Stimulated activated CD4-positive, alpha-beta T cell treated with anti-CD3 and anti-CD28 coated beads, Interleukin-4, amount 100 ng/mL, for 4 hours (primary cell): Measurements from ENCODE around the gene GTF2H2C_2.
"Not testable (repeated sequence)": the region's sequence is repeated elsewhere in the genome, so short reads cannot be mapped to it uniquely, and the experiment has no call there.

Experiments
- DNase-seq, 2 experiments: peaks; one replicate each; pipeline ENCODE4 v3.0.0-alpha.2; 2020

Gene GTF2H2C_2

DNA sequence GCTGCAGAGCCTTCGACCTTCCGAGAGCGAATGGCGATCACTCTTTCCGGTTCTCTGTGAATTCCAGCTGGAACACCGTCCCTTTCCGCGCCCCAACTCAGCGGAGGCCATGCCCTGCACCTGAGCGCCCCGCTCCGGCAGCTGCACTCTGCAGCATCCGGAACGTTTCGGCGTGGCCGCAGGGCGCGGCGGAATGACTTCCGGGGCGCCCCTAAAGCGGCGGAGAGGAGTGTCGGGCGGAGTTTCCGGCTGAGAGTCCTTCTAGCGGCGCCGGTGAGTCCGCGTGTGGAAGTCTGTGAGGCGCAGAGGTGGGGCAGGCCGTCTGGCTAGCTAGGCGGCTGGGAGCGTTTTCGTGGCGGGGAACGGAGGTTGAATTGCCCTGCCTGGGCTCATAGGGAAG, at the start of gene GTF2H2C_2:
Gene GTF2H2C_2 (plus strand): TSS at position 252 of the 400 bp plus-strand sequence.
- not testable (repeated sequence) for DNase-seq

DNA sequence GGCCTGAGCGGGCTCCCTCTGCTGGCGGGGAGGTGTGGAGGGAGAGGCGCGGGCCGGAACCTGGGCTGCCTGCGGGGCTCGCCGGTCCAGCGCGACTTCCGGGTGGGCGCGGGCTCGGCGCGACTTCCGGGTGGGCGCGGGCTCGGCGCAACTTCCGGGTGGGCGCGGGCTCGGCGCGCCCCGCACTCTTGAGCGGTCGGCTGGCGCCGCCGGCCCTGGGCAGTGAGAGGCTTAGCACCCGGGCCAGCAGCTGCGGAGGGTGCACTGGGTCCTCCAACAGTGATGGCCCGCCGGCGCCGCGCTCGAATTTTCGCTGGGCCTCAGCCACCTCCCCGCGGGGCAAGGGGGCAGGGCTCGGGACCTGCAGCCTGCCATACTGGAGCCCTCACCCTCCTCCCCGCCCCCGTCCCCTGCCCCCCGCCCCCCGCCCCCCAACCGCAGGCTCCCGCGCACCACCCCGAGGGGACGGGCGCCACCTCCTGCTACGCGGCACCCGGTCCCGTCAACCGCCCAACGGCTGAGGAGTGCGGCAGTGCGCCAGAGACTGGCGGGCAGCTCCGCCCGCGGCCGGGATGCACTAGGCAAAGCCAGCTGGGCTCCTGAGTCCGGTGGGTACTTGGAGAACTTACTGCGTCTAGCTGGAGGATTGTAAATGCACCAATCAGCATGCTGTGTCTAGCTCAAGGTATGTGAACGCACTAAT, 14.0 kb upstream of the GTF2H2C_2 start:
- peak in 1 of 2 experiments; percentile 62 for DNase-seq

DNA sequence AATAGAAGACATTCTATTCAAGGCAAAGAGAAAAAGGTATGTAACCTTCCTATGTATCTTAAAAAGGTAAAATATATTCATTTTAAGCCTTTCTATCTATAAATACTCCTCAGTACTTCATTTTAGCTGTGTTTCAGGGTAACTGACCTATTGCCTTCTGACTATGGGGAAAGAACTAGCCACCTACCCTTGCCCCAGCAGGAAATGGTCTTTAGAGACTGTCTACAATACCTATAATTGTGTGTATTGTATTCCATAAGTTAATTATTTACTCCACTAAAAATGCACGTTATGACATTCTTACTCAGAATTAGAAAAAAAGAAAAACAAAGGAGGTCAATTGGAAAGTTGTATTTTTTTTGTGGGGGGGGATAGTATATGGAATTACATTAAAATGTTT, 6.2 kb downstream of the GTF2H2C_2 start:
- not testable (repeated sequence) for DNase-seq

DNA sequence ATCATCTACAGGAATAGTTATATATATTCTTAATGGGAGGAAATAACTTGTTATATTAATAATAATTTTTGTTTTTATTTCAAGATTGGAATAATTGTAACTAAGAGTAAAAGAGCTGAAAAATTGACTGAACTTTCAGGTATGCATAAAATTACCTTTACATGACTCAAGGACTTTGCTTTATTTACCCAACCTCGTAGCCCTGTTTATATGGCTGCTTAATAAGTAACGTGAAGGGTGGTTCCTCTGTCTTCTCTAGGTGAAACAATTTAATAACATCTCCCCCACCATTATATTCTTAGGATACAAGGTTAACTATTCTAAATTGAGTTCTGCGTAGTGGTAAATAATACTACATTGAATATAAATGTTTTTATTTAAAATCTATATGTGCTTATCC, 8.0 kb downstream of the GTF2H2C_2 start:
- not testable (repeated sequence) for DNase-seq

DNA sequence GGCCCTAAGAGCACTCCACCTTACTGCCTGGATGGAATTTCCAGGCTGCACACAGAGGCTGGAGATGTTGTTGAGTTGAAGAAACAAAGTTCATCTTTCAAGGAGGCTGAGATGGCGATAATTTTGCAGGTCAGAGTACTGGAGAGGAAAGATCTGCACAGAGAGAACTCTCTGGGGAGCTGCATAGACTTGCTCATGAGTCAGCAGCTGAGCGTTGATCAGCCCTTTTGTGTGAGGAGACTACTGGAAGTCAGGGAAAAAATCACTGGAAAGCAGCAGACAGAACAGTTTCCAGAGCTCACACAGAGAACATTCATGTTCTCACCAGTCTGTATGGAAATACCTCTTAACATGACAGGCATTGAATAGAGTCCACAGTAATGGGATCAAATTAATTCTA, 23.4 kb downstream of the GTF2H2C_2 start:
- DNase-seq: not testable (repeated sequence)

- DNase-seq: not testable (repeated sequence)
Observed at GRCh38 chr5:70449565-70449964, 34.4 kb downstream of the GTF2H2C_2 start.

DNA sequence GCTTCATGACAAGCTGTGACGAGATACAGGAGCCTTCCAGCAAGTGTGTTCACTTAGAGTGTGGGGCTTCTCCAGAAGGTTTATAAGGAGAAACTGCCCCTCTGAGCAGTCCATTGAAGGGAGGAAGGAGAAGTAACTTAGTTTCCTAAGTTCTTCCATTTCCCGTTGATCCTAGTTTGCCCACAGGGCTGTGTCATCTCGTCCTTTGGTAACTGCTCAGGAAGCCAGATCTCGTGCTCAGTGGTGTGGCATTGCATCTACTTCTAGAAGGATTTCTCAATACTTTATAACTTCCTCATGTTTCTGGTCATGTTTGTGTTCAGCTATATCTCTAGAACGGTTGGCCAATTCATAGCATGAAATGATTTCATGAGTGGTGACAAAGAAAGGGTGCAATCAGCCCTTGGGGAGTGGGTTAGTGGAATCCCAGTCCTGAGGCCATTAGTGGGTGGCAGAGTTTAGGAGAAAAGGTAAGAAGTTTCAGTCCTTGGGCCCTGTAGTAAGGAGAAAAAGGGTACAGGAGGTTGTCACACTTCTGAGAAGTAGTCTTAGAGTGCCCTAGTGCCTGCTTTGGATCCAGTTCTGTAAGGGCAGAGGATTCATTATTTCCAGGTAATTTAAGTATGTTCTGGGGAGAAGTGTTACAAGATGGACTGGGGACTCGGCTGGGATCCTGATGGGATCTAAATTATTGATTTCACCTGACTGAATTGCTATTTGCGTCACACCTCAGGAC, 36.2 kb downstream of the GTF2H2C_2 start:
- DNase-seq: not testable (repeated sequence)

DNA sequence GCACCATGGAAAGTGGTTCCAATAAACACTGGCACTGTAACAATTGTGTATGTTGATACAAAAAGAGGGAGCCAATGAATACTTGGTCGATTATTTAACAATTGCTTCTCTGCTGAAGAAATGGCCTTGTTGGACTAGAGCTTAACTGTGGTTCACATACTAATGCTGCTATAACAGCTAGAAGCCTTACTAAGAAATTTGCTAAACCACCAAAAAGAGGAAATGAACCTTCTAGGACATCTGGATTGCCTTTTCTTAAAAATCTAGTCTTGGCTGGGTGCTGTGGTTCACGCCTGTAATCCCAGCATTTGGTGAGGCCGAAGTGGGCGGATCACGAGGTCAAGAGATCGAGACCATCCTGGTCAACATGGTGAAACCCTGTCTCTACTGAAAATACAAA, 41.9 kb downstream of the GTF2H2C_2 start:
- not testable (repeated sequence) for DNase-seq

- DNase-seq: not testable (repeated sequence)
Observed at GRCh38 chr5:70459188-70459587, 44.0 kb downstream of the GTF2H2C_2 start.

GRCh38 chr5:70461984-70462383, 46.8 kb downstream of the GTF2H2C_2 start:
- DNase-seq: not testable (repeated sequence)

- DNase-seq: not testable (repeated sequence)
Observed at GRCh38 chr5:70464019-70464637, 49.0 kb downstream of the GTF2H2C_2 start.

GRCh38 chr5:70469926-70470509, 54.9 kb downstream of the GTF2H2C_2 start:
- DNase-seq: not testable (repeated sequence)
